Stimulated activated CD4-positive, alpha-beta T cell treated with anti-CD3 and anti-CD28 coated beads, Interleukin-4, amount 100 ng/mL, for 24 hours (primary cell): Measurements from ENCODE around the gene GNA14.
"Not testable (repeated sequence)": the region's sequence is repeated elsewhere in the genome, so short reads cannot be mapped to it uniquely, and the experiment has no call there.

Experiments used
- DNase-seq: peaks from one replicate; pipeline ENCODE4 v3.0.0-alpha.2; 2020

Gene GNA14

GRCh38 chr9:77486463-77486862, 161.7 kb downstream of the GNA14 start:
- no peak for DNase-seq

- peak; percentile 48 for DNase-seq
These were observed 172.3 kb downstream of the GNA14 start for GRCh38 chr9:77475641-77476473.

GRCh38 chr9:77474936-77475335, 173.2 kb downstream of the GNA14 start:
- no peak for DNase-seq

- DNase-seq, result no peak
These were observed 175.5 kb downstream of the GNA14 start for GRCh38 chr9:77472646-77473045.

- DNase-seq, result no peak
These were observed 176.6 kb downstream of the GNA14 start for GRCh38 chr9:77471572-77471971.

GRCh38 chr9:77469515-77470231, 178.4 kb downstream of the GNA14 start:
- DNase-seq, result no peak

GRCh38 chr9:77464661-77465060, 183.5 kb downstream of the GNA14 start:
- DNase-seq, result no peak

GRCh38 chr9:77463151-77463550, 185.0 kb downstream of the GNA14 start:
- no peak for DNase-seq

GRCh38 chr9:77462066-77462465, 186.1 kb downstream of the GNA14 start:
- no peak for DNase-seq

GRCh38 chr9:77460938-77461337, 187.2 kb downstream of the GNA14 start:
- no peak for DNase-seq

- DNase-seq, result peak; percentile 70
These were observed 190.1 kb downstream of the GNA14 start for GRCh38 chr9:77457916-77458592.

GRCh38 chr9:77456829-77457437, 191.2 kb downstream of the GNA14 start:
- DNase-seq, result peak; percentile 85

GRCh38 chr9:77455312-77455927, 192.7 kb downstream of the GNA14 start:
- DNase-seq, result peak; percentile 30

- no peak for DNase-seq
These were observed 193.5 kb downstream of the GNA14 start for GRCh38 chr9:77454663-77455062.

- no peak for DNase-seq
These were observed 194.1 kb downstream of the GNA14 start for GRCh38 chr9:77453825-77454647.

GRCh38 chr9:77451507-77451906, 196.6 kb downstream of the GNA14 start:
- no peak for DNase-seq

- no peak for DNase-seq
These were observed 198.0 kb downstream of the GNA14 start for GRCh38 chr9:77450085-77450475.

- no peak for DNase-seq
These were observed 198.7 kb downstream of the GNA14 start for GRCh38 chr9:77449240-77450084.

GRCh38 chr9:77447646-77448045, 200.5 kb downstream of the GNA14 start:
- no peak for DNase-seq

GRCh38 chr9:77442436-77442835, 205.7 kb downstream of the GNA14 start:
- DNase-seq, result no peak

- not testable (repeated sequence) for DNase-seq
These were observed 207.0 kb downstream of the GNA14 start for GRCh38 chr9:77441124-77441523.
